GM23338 (cell line): Measurements from ENCODE around the gene KCNF1. TPM values are rescaled to one million over a fixed set of nuclear protein-coding genes. Genes with fewer than 3 reads are reported as not detected.

Source experiments
- ATAC-seq: fragments of 200-7000 bp; cut with Tn5 transposase; 3 replicates; pipeline ENCODE4 v1.9.1; 2020
- DNase-seq: peaks from one replicate; pipeline ENCODE4 v3.0.0-alpha.2; 2015; ENCODE audit warnings: low spot score
- H2AFZ ChIP-seq: fragments of 200-600 bp; sonication (generic); 2 replicates; pipeline ENCODE4 v1.8.0; 2016; ENCODE audit warnings: antibody characterized with exemption, mild to moderate bottlenecking, moderate library complexity
- H3F3A ChIP-seq: fragments of 200-600 bp; sonication (generic); replicated peaks from 2 replicates; pipeline ENCODE4 v1.8.0; 2017; ENCODE audit warnings: antibody characterized with exemption, mixed run types, low read depth
- H3K27ac ChIP-seq: fragments of 200-600 bp; sonication (generic); 2 replicates; pipeline ENCODE4 v1.6.1; 2016; ENCODE audit warnings: low read depth
- H3K27me3 ChIP-seq: fragments of 200-600 bp; sonication (generic); 2 replicates; pipeline ENCODE4 v1.8.0; 2016; ENCODE audit warnings: mild to moderate bottlenecking, mixed run types, moderate library complexity; ENCODE audit not compliant: insufficient read depth
- H3K36me3 ChIP-seq: fragments of 200-600 bp; sonication (generic); 2 replicates; pipeline ENCODE4 v1.8.0; 2016; ENCODE audit warnings: mild to moderate bottlenecking; ENCODE audit not compliant: insufficient read depth
- H3K4me1 ChIP-seq: fragments of 200-600 bp; sonication (generic); 2 replicates; pipeline ENCODE4 v1.8.0; 2016; ENCODE audit warnings: mild to moderate bottlenecking, moderate library complexity; ENCODE audit not compliant: insufficient read depth
- H3K4me2 ChIP-seq: fragments of 200-600 bp; sonication (generic); 2 replicates; pipeline ENCODE4 v1.7.1; 2017; ENCODE audit warnings: mixed run types
- H3K4me3 ChIP-seq: fragments of 200-600 bp; sonication (generic); 2 replicates; pipeline ENCODE4 v1.6.1; 2016; ENCODE audit warnings: mixed run types
- H3K79me2 ChIP-seq: fragments of 200-600 bp; sonication (generic); replicated peaks from 2 replicates; pipeline ENCODE4 v1.8.0; 2017; ENCODE audit warnings: mild to moderate bottlenecking; ENCODE audit not compliant: insufficient read depth
- H3K9me2 ChIP-seq: fragments of 200-600 bp; sonication (generic); 2 replicates; pipeline ENCODE4 v1.8.0; 2017; ENCODE audit not compliant: insufficient read depth
- H4K20me1 ChIP-seq: fragments of 200-600 bp; sonication (generic); replicated peaks from 2 replicates; pipeline ENCODE4 v1.8.0; 2017; ENCODE audit warnings: mild to moderate bottlenecking; ENCODE audit not compliant: insufficient read depth
- H3K27ac Mint-ChIP-seq: 2 replicates; pipeline ENCODE4 v1.8.0; 2020; ENCODE audit warnings: inconsistent platforms, mild to moderate bottlenecking, moderate library complexity, mixed read lengths
- H3K27me3 Mint-ChIP-seq: 3 replicates; pipeline ENCODE4 v1.8.0; 2022; ENCODE audit warnings: low read depth, mild to moderate bottlenecking, moderate library complexity, mixed read lengths, inconsistent platforms; ENCODE audit not compliant: insufficient read depth, poor library complexity
- H3K36me3 Mint-ChIP-seq: 3 replicates; pipeline ENCODE4 v1.8.0; 2021; ENCODE audit warnings: low read depth, mild to moderate bottlenecking, inconsistent platforms, moderate library complexity, mixed read lengths
- H3K4me1 Mint-ChIP-seq: 3 replicates; pipeline ENCODE4 v1.8.0; 2020; ENCODE audit warnings: mild to moderate bottlenecking, inconsistent platforms, mixed read lengths
- H3K4me3 Mint-ChIP-seq: 3 replicates; pipeline ENCODE4 v1.8.0; 2021; ENCODE audit warnings: moderate library complexity, mild to moderate bottlenecking, inconsistent platforms, mixed read lengths
- H3K9me3 Mint-ChIP-seq: 3 replicates; pipeline ENCODE4 v1.8.0; 2020; ENCODE audit warnings: moderate library complexity, mild to moderate bottlenecking, inconsistent platforms, mixed read lengths
- CREB1 ChIP-seq: fragments of 250-450 bp; sonication (Bioruptor Pico); IDR thresholded peaks from 2 replicates; pipeline ENCODE4 v1.5.0; 2020; ENCODE audit warnings: low read depth, mild to moderate bottlenecking, moderate library complexity
- EZH2 ChIP-seq: fragments of 200-600 bp; sonication (generic); IDR thresholded peaks from one replicate; pipeline ENCODE4 v1.8.0; 2017; ENCODE audit warnings: antibody characterized with exemption, mild to moderate bottlenecking, low read depth; ENCODE audit not compliant: unreplicated experiment
- NANOG ChIP-seq: IDR thresholded peaks from 2 replicates; pipeline ENCODE4 v1.6.1; 2016; ENCODE audit warnings: antibody characterized with exemption, borderline replicate concordance
- STAT1 ChIP-seq: IDR thresholded peaks from one replicate; pipeline ENCODE4 v1.6.1; 2016; ENCODE audit warnings: antibody characterized with exemption; ENCODE audit not compliant: unreplicated experiment
- ZNF331 ChIP-seq: fragments of 250-450 bp; sonication (Bioruptor Pico); IDR thresholded peaks from 2 replicates; pipeline ENCODE4 v1.5.0; 2020; ENCODE audit warnings: low read depth, mild to moderate bottlenecking, moderate library complexity
- polyA plus RNA-seq: library from polyadenylated mRNA; unstranded; fragments of >200 nt; fragmentation: Nextera tagmentation; extraction: Ambion mirVana; gene quantifications from 2 replicates; pipeline ENCODE4 v1.2.1, GENCODE V29; 2016
- total RNA-seq: library from RNA; depleted of rRNA; stranded (reverse); fragments of >200 nt; shearing (Covaris generic); gene quantifications from 2 replicates; pipeline ENCODE4 v1.2.3, GENCODE V29; 2014
- TF ChIP-seq, protein P1 (sequence below): fragments of 250-450 bp; sonication (Bioruptor Pico); IDR thresholded peaks from 2 replicates; pipeline ENCODE4 v1.5.0; 2020; ENCODE audit warnings: mild to moderate bottlenecking, moderate library complexity
- TF ChIP-seq, protein P2 (sequence below): IDR thresholded peaks from 2 replicates; pipeline ENCODE4 v1.6.1; 2016; ENCODE audit warnings: antibody characterized with exemption

The KCNF1 gene
- total and polyA plus RNA-seq, 2 experiments from 2014 or later = 0.11 to 1.5 TPM

DNA sequence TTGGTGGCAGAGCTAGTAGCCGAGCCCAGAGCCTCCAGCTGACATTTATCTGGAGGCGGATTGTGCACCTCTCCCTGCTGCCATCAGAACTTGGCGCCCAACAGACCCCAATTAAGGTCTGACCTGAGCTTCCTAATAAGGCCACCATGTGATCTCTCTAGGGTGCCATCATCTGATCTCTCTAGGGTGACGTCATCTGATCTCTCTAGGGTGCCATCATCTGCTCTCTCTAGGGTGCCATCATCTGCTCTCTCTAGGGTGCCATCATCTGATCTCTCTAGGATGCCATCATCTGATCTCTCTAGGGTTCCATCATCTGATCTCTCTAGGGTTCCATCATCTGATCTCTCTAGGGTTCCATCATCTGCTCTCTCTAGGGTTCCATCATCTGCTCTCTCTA is 6.2 kb downstream of the KCNF1 start (continued):
- TF ChIP-seq, protein P1, sequence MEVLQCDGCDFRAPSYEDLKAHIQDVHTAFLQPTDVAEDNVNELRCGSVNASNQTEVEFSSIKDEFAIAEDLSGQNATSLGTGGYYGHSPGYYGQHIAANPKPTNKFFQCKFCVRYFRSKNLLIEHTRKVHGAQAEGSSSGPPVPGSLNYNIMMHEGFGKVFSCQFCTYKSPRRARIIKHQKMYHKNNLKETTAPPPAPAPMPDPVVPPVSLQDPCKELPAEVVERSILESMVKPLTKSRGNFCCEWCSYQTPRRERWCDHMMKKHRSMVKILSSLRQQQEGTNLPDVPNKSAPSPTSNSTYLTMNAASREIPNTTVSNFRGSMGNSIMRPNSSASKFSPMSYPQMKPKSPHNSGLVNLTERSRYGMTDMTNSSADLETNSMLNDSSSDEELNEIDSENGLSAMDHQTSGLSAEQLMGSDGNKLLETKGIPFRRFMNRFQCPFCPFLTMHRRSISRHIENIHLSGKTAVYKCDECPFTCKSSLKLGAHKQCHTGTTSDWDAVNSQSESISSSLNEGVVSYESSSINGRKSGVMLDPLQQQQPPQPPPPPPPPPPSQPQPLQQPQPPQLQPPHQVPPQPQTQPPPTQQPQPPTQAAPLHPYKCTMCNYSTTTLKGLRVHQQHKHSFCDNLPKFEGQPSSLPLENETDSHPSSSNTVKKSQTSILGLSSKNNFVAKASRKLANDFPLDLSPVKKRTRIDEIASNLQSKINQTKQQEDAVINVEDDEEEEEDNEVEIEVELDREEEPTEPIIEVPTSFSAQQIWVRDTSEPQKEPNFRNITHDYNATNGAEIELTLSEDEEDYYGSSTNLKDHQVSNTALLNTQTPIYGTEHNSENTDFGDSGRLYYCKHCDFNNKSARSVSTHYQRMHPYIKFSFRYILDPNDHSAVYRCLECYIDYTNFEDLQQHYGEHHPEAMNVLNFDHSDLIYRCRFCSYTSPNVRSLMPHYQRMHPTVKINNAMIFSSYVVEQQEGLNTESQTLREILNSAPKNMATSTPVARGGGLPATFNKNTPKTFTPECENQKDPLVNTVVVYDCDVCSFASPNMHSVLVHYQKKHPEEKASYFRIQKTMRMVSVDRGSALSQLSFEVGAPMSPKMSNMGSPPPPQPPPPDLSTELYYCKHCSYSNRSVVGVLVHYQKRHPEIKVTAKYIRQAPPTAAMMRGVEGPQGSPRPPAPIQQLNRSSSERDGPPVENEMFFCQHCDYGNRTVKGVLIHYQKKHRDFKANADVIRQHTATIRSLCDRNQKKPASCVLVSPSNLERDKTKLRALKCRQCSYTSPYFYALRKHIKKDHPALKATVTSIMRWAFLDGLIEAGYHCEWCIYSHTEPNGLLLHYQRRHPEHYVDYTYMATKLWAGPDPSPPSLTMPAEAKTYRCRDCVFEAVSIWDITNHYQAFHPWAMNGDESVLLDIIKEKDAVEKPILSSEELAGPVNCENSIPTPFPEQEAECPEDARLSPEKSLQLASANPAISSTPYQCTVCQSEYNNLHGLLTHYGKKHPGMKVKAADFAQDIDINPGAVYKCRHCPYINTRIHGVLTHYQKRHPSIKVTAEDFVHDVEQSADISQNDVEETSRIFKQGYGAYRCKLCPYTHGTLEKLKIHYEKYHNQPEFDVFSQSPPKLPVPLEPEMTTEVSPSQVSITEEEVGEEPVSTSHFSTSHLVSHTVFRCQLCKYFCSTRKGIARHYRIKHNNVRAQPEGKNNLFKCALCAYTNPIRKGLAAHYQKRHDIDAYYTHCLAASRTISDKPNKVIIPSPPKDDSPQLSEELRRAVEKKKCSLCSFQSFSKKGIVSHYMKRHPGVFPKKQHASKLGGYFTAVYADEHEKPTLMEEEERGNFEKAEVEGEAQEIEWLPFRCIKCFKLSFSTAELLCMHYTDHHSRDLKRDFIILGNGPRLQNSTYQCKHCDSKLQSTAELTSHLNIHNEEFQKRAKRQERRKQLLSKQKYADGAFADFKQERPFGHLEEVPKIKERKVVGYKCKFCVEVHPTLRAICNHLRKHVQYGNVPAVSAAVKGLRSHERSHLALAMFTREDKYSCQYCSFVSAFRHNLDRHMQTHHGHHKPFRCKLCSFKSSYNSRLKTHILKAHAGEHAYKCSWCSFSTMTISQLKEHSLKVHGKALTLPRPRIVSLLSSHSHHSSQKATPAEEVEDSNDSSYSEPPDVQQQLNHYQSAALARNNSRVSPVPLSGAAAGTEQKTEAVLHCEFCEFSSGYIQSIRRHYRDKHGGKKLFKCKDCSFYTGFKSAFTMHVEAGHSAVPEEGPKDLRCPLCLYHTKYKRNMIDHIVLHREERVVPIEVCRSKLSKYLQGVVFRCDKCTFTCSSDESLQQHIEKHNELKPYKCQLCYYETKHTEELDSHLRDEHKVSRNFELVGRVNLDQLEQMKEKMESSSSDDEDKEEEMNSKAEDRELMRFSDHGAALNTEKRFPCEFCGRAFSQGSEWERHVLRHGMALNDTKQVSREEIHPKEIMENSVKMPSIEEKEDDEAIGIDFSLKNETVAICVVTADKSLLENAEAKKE (CRISPR knock-in tag) = no peak
- TF ChIP-seq EZH2 (no peak), NANOG (no peak), STAT1 (no peak), CREB1 (CRISPR knock-in tag) (no peak)

DNA sequence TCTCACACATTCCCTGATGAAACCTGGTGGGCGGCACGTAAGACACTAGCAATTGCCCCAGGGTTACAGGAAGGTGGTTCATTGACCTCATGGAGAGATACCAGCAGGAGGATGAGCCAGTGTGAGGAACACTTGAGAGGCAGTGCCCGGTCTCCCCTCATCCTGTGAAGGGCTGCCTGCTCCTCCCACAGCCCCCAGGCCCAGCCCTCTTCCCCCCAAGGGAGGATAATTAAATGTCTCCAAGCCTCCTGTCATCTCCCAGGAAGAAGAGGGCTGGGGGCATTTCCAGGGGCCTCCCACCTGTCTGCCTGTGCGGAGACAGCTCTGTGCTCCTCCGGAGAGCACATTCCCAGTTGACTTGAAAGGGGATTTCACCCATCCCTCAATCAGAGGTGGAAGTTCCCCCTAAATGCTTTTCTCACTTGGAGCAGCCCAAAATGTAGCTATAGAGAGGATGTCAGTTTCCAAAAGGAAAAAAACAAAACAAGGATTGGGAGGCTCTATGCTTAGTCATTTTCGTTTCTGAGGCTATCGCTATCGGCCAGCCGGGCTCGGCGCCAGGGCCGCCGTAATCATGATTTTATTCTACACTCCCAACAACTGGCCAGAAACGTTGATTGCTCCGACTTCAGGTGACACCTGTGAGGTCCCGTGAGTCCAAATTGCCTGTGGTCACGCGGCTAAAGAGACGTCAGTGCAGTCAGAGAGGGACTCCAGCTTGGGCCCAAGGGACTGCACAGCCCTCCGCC is 7.1 kb downstream of the KCNF1 start:
- Histone ChIP-seq H3K4me2 (no peak overlapping the region), H3F3A (0 out of 2 replicates have a peak, but pooled peaks cover 3% of the 10 kb centered on the region), H3K36me3 (no peaks in the 10 kb centered on the region), H3K79me2 (no peaks in the 10 kb centered on the region), H3K4me1 (peaks cover 10% of the 10 kb centered on the region), H4K20me1 (no peaks in the 10 kb centered on the region), H3K27ac (no peak overlapping the region), H3K9me2 (no peaks in the 10 kb centered on the region), H3K27me3 (peaks cover 3% of the 10 kb centered on the region; the same call in 1 of the 2 replicates), H2AFZ (peak overlapping the region; percentile 43; the same call in 1 of the 2 replicates), H3K4me3 (no peak overlapping the region)
- Mint-ChIP-seq H3K4me1 (peaks cover 44% of the 10 kb centered on the region), H3K27ac (no peak overlapping the region; the same call in 1 of the 2 replicates), H3K4me3 (no peak overlapping the region), H3K36me3 (no peaks in the 10 kb centered on the region), H3K9me3 (no peaks in the 10 kb centered on the region; the same call in 2 of the 3 replicates), H3K27me3 (peaks cover 24% of the 10 kb centered on the region)
- TF ChIP-seq CREB1 (CRISPR knock-in tag) (no peak), ZNF331 (no peak)
- TF ChIP-seq, protein P2, sequence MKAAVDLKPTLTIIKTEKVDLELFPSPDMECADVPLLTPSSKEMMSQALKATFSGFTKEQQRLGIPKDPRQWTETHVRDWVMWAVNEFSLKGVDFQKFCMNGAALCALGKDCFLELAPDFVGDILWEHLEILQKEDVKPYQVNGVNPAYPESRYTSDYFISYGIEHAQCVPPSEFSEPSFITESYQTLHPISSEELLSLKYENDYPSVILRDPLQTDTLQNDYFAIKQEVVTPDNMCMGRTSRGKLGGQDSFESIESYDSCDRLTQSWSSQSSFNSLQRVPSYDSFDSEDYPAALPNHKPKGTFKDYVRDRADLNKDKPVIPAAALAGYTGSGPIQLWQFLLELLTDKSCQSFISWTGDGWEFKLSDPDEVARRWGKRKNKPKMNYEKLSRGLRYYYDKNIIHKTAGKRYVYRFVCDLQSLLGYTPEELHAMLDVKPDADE = no peak
- DNase-seq (no peak), ATAC-seq (no peak)
